Measurements from ENCODE around the gene NREP.

NREP gene

DNA sequence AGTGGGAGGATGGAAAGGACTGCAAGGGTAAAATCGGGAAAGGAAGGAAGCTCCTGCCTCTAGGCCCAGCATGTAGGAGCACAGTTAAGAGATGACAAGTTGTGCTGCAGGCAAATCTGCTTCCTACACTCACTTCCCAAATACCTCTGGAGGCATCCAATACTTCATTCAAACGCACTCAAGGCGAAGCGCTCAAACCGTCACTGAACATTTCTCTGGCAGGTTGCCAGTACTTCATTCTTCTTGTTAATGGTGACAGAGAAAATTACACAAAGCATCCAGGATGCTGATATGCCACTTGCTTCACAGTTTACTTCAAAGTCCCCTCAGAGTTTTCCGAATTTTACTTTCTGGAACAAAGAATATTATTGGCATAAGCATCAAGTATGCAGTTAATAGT is 59.8 kb downstream of the NREP start:
- no peak for DNase-seq (ENCODE audit: low spot score)

- DNase-seq (ENCODE audit: low spot score), result no peak
Measured at GRCh38 chr5:111695991-111696390, 61.0 kb downstream of the NREP start.

GRCh38 chr5:111694133-111694532 is 62.9 kb downstream of the NREP start:
- DNase-seq (ENCODE audit: low spot score), result peak; percentile 61

DNA sequence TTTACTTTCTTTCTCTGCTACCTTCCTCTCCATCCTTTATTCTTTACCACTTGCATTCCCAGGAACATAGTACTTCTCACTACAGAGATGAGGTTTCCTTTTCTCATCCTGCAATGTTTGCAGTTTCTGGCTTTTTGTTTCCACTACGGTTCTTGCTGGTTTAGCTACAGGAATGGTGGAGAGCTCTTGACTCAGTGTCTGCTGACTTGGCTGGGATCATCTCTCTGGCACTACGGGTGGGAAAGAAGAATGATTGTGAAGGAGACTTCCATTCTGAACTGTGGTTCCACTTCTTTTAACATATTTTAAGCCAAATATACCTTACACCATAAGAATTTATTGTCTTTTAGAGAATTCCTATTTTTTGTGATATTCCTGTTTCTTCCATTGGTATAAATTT is 65.1 kb downstream of the NREP start:
- DNase-seq (ENCODE audit: low spot score), result no peak

- no peak for DNase-seq (ENCODE audit: low spot score)
Measured at GRCh38 chr5:111691508-111691907, 65.5 kb downstream of the NREP start.

GRCh38 chr5:111689357-111689935 is 67.5 kb downstream of the NREP start:
- DNase-seq (ENCODE audit: low spot score), result peak; percentile 52

GRCh38 chr5:111685969-111686368 is 71.0 kb downstream of the NREP start:
- peak; percentile 45 for DNase-seq (ENCODE audit: low spot score)

DNA sequence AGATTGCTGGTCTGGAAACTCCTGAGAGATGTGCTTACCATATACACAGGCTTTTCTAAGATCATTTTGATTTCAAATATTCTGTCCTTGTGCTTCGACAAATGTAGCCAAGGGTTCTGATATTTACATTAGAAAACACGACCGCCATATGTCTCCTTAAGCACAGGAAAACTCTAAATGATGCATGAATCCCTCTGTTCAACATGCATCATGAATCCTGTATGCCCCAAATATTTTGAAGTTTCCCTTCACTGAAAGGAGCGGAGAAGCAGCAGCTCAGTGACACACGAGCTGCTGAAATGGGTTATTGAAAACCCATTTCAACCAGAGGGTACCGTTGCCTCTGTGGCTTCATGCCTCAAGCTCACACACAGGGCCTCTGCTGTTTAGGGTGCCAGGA is 74.4 kb downstream of the NREP start:
- DNase-seq (ENCODE audit: low spot score), result no peak

- DNase-seq (ENCODE audit: low spot score), result no peak
Measured at GRCh38 chr5:111682121-111682520, 74.9 kb downstream of the NREP start.

GRCh38 chr5:111681414-111682120 is 75.4 kb downstream of the NREP start:
- no peak for DNase-seq (ENCODE audit: low spot score)

- DNase-seq (ENCODE audit: low spot score), result peak; percentile 93
Measured at GRCh38 chr5:111680737-111681413, 76.1 kb downstream of the NREP start.

DNA sequence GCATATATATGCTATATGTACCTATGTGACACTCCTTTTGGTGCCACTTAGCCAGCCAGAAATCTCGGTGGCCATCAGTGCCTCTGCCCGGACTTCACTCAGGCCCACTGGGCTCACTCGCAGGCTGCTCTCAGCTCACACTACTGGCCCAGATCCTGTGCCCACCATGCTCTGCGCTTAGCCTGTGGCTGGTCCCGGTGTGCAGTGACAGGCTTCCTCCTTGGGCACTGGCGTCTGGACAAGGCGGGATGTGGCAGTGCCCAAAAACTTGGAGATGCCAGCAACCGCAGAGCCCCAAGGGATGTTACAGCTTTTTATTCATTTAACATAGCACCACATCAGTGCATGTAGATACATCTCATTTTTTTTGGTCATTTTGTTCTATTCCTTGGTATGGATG is 77.4 kb downstream of the NREP start:
- DNase-seq (ENCODE audit: low spot score), result no peak

Data from kidney tubule cell (primary cell).